Activated B cell treated with CpG ODN at 0.5 μM for 24 hours (primary cell): ENCODE data around the gene ANKRD6. TPM values are rescaled to one million over a fixed set of nuclear protein-coding genes. Genes with fewer than 3 reads are reported as not detected.

Experiments used
- ATAC-seq: fragments of 200-7000 bp; cut with Tn5 transposase; one replicate; pipeline ENCODE4 v1.10.0; 2021; ENCODE audit warnings: low read depth, mild to moderate bottlenecking, moderate library complexity
- CTCF ChIA-PET: fragments of 350-600 bp; sonication (Branson Sonifier 250); formaldehyde crosslinking; loops from one replicate; lab custom pipeline; 2021; ENCODE audit warnings: antibody characterized with exemption; lab: Charles Lee
- POLR2A ChIA-PET: fragments of 350-600 bp; sonication (Branson Sonifier 250); formaldehyde crosslinking; loops from one replicate; lab custom pipeline; 2021; ENCODE audit warnings: antibody characterized with exemption; lab: Charles Lee
- DNase-seq: peaks from one replicate; pipeline ENCODE4 v3.0.0; 2022
- H3K27ac Mint-ChIP-seq: one replicate; pipeline ENCODE4 v1.8.0; 2020; ENCODE audit warnings: mixed read lengths
- H3K27me3 Mint-ChIP-seq: one replicate; pipeline ENCODE4 v1.8.0; 2021; ENCODE audit warnings: mixed read lengths
- H3K36me3 Mint-ChIP-seq: one replicate; pipeline ENCODE4 v1.8.0; 2021; ENCODE audit warnings: low read depth, mixed read lengths
- H3K4me1 Mint-ChIP-seq: one replicate; pipeline ENCODE4 v1.8.0; 2021; ENCODE audit warnings: mixed read lengths
- H3K4me3 Mint-ChIP-seq: one replicate; pipeline ENCODE4 v1.8.0; 2020; ENCODE audit warnings: mild to moderate bottlenecking, mixed read lengths
- H3K9me3 Mint-ChIP-seq: one replicate; pipeline ENCODE4 v1.8.0; 2020; ENCODE audit warnings: mixed read lengths
- intact Hi-C: fragments of 100-400 bp; cut with micrococcal nuclease; formaldehyde crosslinking; loops from one replicate; pipeline ENCODE4 v1.15.1; 2024
- total RNA-seq: library from RNA; stranded (reverse); gene quantifications from 2 replicates; pipeline ENCODE4 v1.2.3, GENCODE V29; 2022
- TF ChIP-seq, protein P1 (sequence below): fragments of 200-600 bp; IDR thresholded peaks from one replicate; pipeline ENCODE4 v1.8.0; 2022; ENCODE audit warnings: antibody characterized with exemption, mild to moderate bottlenecking

ANKRD6 gene
- total RNA-seq, 1 donor from 2014 or later = 9.6 TPM

GRCh38 chr6:89479897-89480296 is 46.9 kb downstream of the ANKRD6 start:
- no peak overlapping the region for H3K27ac Mint-ChIP-seq
- POLR2A ChIA-PET = no interaction called here
- no peaks in the 10 kb centered on the region for H3K9me3 Mint-ChIP-seq
- no peaks in the 10 kb centered on the region for H3K27me3 Mint-ChIP-seq
- H3K4me3 Mint-ChIP-seq = no peak overlapping the region
- no peak for ATAC-seq
- intact Hi-C loops = no loop called here
- TF ChIP-seq, protein P1, sequence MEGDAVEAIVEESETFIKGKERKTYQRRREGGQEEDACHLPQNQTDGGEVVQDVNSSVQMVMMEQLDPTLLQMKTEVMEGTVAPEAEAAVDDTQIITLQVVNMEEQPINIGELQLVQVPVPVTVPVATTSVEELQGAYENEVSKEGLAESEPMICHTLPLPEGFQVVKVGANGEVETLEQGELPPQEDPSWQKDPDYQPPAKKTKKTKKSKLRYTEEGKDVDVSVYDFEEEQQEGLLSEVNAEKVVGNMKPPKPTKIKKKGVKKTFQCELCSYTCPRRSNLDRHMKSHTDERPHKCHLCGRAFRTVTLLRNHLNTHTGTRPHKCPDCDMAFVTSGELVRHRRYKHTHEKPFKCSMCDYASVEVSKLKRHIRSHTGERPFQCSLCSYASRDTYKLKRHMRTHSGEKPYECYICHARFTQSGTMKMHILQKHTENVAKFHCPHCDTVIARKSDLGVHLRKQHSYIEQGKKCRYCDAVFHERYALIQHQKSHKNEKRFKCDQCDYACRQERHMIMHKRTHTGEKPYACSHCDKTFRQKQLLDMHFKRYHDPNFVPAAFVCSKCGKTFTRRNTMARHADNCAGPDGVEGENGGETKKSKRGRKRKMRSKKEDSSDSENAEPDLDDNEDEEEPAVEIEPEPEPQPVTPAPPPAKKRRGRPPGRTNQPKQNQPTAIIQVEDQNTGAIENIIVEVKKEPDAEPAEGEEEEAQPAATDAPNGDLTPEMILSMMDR = no peak
- no peaks in the 10 kb centered on the region for H3K36me3 Mint-ChIP-seq
- H3K4me1 Mint-ChIP-seq = peaks cover 8% of the 10 kb centered on the region
- no peak for DNase-seq
- CTCF ChIA-PET = no interaction called here

DNA sequence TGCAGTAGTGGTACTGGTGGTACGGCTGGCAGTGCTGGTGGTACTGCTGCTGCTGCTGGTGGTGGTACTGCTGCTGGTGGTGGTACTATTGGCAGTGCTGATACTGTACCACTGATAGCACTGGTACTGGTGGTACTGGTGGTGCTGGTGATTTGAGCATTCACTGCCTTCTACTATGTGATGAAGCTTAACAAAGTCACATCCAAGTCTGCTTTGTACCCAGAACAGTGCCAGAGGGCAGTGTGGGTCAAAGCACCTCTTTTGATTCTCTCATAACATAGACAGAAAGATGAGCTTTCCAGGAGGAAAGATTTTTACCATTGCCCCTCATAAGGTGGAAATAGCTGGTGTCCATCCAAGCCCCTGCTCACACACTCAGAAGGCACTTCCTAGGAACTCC is 48.7 kb downstream of the ANKRD6 start:
- ATAC-seq = no peak
- no peak overlapping the region for H3K27ac Mint-ChIP-seq
- no peaks in the 10 kb centered on the region for H3K9me3 Mint-ChIP-seq
- H3K36me3 Mint-ChIP-seq = no peaks in the 10 kb centered on the region
- H3K4me1 Mint-ChIP-seq = peaks cover 2% of the 10 kb centered on the region
- no peak overlapping the region for H3K4me3 Mint-ChIP-seq
- intact Hi-C loops = no loop called here
- no peaks in the 10 kb centered on the region for H3K27me3 Mint-ChIP-seq
- no peak for DNase-seq
- TF ChIP-seq, protein P1 = no peak
- ChIA-PET CTCF (no interaction called here), POLR2A (no interaction called here)

DNA sequence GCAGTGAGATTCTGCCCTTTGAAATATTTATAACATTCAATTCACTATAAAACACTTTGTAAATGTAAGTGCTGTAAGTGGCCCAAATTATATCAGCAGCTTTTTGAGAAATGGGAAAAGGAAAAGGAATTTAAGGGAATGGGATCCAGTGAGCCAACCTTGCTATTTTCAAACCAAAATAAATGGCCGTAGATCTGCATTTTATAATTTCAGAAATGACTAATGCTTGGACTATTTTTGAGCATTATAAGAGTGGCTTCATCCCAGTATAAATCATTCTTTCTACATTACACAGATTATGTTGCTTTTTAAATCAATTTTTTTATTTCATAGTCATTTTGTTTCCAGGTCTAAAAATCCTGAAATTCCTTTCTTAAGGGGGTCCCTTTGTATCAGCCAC is 49.2 kb downstream of the ANKRD6 start:
- ChIA-PET CTCF (no interaction called here), POLR2A (no interaction called here)
- Mint-ChIP-seq H3K27me3 (no peaks in the 10 kb centered on the region), H3K27ac (no peak overlapping the region), H3K4me1 (peaks cover 2% of the 10 kb centered on the region), H3K4me3 (no peak overlapping the region), H3K9me3 (no peaks in the 10 kb centered on the region), H3K36me3 (no peaks in the 10 kb centered on the region)
- DNase-seq (no peak), ATAC-seq (no peak)
- TF ChIP-seq, protein P1 = no peak
- intact Hi-C loops = no loop called here

DNA sequence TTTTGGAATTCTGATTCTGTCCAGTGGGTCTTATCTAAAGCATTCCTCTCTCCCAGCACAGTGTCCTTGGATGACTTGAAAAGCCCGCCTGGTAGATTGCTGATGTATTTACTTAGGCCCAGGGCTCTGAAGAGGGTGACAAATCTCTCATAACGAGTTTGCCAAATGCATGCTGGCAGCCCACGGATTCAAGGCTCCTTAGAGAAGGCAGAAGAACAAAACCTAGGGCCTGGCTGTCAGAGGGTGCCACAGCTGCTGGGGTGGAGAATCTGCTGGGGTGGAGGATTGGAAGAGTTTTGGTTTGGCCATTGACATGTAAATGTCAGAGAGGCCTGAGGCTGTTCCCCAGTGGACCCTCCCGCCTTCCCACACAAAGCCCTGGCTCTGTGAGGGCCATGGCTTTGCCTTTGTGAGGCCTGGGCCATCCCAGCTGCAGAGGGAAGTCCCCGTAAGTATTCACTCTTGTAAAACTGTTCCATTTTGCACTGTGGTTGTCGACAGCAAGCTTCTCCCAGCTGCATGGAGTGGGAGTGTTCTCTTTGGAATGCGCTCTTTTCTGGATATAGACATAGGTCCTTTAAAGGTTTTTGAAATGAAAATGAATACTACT is 50.3 kb downstream of the ANKRD6 start:
- no peak for ATAC-seq
- TF ChIP-seq, protein P1 = no peak
- ChIA-PET CTCF (no interaction called here), POLR2A (no interaction called here)
- Mint-ChIP-seq H3K36me3 (no peaks in the 10 kb centered on the region), H3K9me3 (no peaks in the 10 kb centered on the region), H3K27me3 (no peaks in the 10 kb centered on the region), H3K27ac (no peak overlapping the region), H3K4me1 (peaks cover 2% of the 10 kb centered on the region), H3K4me3 (no peak overlapping the region)
- DNase-seq = no peak
- intact Hi-C loops = no loop called here

DNA sequence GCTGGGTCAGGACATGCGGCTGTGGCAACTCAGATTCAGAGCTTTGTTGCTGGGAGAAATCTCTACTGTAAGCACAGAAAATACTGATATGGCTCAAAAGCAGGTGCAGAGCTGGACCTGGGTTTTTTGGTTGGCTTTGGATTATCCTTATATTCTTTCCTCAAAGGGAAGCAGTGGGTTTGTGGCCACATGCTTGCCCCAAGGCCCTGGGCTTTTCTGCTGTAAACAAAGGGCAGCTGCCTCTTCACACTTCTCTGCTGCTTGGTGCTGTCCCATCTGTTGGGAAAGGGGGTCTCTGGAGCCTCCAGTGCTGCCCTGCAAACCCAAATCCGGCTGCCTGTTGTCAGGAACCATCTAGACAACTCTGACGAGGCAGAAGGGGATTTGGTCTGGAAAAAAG is 52.4 kb downstream of the ANKRD6 start:
- Mint-ChIP-seq H3K27me3 (no peaks in the 10 kb centered on the region), H3K36me3 (no peaks in the 10 kb centered on the region), H3K4me3 (no peak overlapping the region), H3K4me1 (no peaks in the 10 kb centered on the region), H3K9me3 (no peaks in the 10 kb centered on the region), H3K27ac (no peak overlapping the region)
- CTCF ChIA-PET = no interaction called here
- intact Hi-C loops = no loop called here
- no peak for ATAC-seq
- no peak for DNase-seq
- POLR2A ChIA-PET = no interaction called here
- TF ChIP-seq, protein P1 = no peak
